HCT116 (cell line): ENCODE data around the gene WNT5B. TPM values are rescaled to one million over a fixed set of nuclear protein-coding genes. Genes with fewer than 3 reads are reported as not detected.

Experiments
- ATAC-seq: fragments of 200-7000 bp; cut with Tn5 transposase; 2 replicates; pipeline ENCODE4 v1.9.1; 2020; ENCODE audit warnings: mild to moderate bottlenecking, moderate library complexity
- BruUV-seq: library from RNA; stranded (reverse); fragments of 400-500 nt; replicated peaks from 2 replicates; lab custom pipeline; 2021; lab: Mats Ljungman, UMichigan
- CTCF ChIA-PET: fragments of 300-600 bp; sonication (Branson Sonifier 250); formaldehyde crosslinking; loops from one replicate; lab custom pipeline; 2021; ENCODE audit warnings: antibody characterized with exemption; lab: Charles Lee
- POLR2A ChIA-PET: fragments of 300-600, 350-600 bp; sonication (Branson Sonifier 250); formaldehyde crosslinking; loops from one replicate; lab custom pipeline; 2021; ENCODE audit warnings: antibody characterized with exemption; lab: Charles Lee
- RAD21 ChIA-PET, 2 experiments: fragments of 300-600 bp; sonication (Branson Sonifier 250); formaldehyde crosslinking; loops; one replicate each; lab custom pipeline; 2023; ENCODE audit warnings: low total read pairs in 2 of 2; ENCODE audit not compliant: uncharacterized antibody in 2 of 2, unreplicated experiment in 2 of 2, low non-redundant PET in 1 of 2; lab: Charles Lee
- DNase-seq: peaks from one replicate; pipeline ENCODE4 v3.0.0-alpha.2; 2010; ENCODE audit warnings: low read depth, low spot score
- H2AFZ ChIP-seq: fragments of 200-600 bp; shearing (Covaris generic), sonication (generic); 2 replicates; pipeline ENCODE4 v1.6.1; 2017; ENCODE audit warnings: low read depth, mixed run types, mixed read lengths, antibody characterized with exemption, low read length; ENCODE audit not compliant: poor library complexity, severe bottlenecking
- H3K27ac ChIP-seq: 2 replicates; pipeline ENCODE4 v1.5.1; 2012; ENCODE audit warnings: low read depth, low read length
- H3K27me3 ChIP-seq: fragments of 200-600 bp; sonication (generic); 2 replicates; pipeline ENCODE4 v1.6.1; 2016; ENCODE audit warnings: mixed run types, low read length, mixed read lengths; ENCODE audit not compliant: insufficient read depth
- H3K36me3 ChIP-seq, 2 experiments: fragments of 200-500 bp in 1 of 2; fragments of 200-600 bp in 1 of 2; sonication (Bioruptor generic) in 1 of 2; sonication (generic) in 1 of 2; 2 replicates each; pipeline versions ENCODE4 v1.5.1 to v1.6.1; 2014 to 2016; ENCODE audit warnings: low read length in 2 of 2, inconsistent platforms in 1 of 2, mixed read lengths in 1 of 2, mixed run types in 1 of 2; ENCODE audit not compliant: insufficient read depth in 2 of 2, control insufficient read depth in 1 of 2
- H3K4me1 ChIP-seq, 2 experiments: fragments of 200-600 bp in 1 of 2; sonication (generic) in 1 of 2; 2 replicates each; pipeline versions ENCODE4 v1.5.1 to v1.6.1; 2012 to 2017; ENCODE audit warnings: low read length in 2 of 2, inconsistent platforms in 1 of 2, mild to moderate bottlenecking in 1 of 2, mixed read lengths in 1 of 2, mixed run types in 1 of 2, moderate library complexity in 1 of 2; ENCODE audit not compliant: insufficient read depth in 2 of 2, control insufficient read depth in 1 of 2
- H3K4me2 ChIP-seq: fragments of 200-600 bp; sonication (generic); 2 replicates; pipeline ENCODE4 v1.6.1; 2017; ENCODE audit warnings: mixed run types, low read length, mixed read lengths
- H3K4me3 ChIP-seq, 2 experiments: fragments of 200-600 bp in 1 of 2; sonication (generic) in 1 of 2; replicated peaks in 1 of 2; 2 replicates each; pipeline ENCODE4 v1.5.1; 2011 to 2016; ENCODE audit warnings: low read length in 2 of 2, control low read depth in 1 of 2, low read depth in 1 of 2, mild to moderate bottlenecking in 1 of 2, mixed read lengths in 1 of 2, mixed run types in 1 of 2
- H3K79me2 ChIP-seq: fragments of 200-600 bp; sonication (generic); 2 replicates; pipeline ENCODE4 v1.6.1; 2017; ENCODE audit warnings: mild to moderate bottlenecking, mixed run types, low read length, moderate library complexity, mixed read lengths; ENCODE audit not compliant: insufficient read depth
- H3K9ac ChIP-seq: fragments of 200-600 bp; sonication (generic); 2 replicates; pipeline ENCODE4 v1.6.1; 2016; ENCODE audit warnings: low read length, mixed read lengths
- H3K9me2 ChIP-seq: fragments of 200-600 bp; sonication (generic), shearing (Covaris generic); 2 replicates; pipeline ENCODE4 v1.6.1; 2017; ENCODE audit warnings: mixed run types, mild to moderate bottlenecking, moderate library complexity; ENCODE audit not compliant: insufficient read depth
- H3K9me3 ChIP-seq, 2 experiments: fragments of 200-500 bp in 1 of 2; fragments of 200-600 bp in 1 of 2; sonication (Bioruptor generic) in 1 of 2; sonication (generic) in 1 of 2; 2 replicates each; pipeline ENCODE4 v1.6.1; 2014 to 2017; ENCODE audit warnings: low read length in 2 of 2, mixed read lengths in 2 of 2, inconsistent platforms in 1 of 2, low read depth in 1 of 2, mild to moderate bottlenecking in 1 of 2, mixed run types in 1 of 2, moderate library complexity in 1 of 2; ENCODE audit not compliant: control insufficient read depth in 1 of 2, insufficient read depth in 1 of 2
- H4K20me1 ChIP-seq: fragments of 200-600 bp; sonication (generic), shearing (Covaris generic); 2 replicates; pipeline ENCODE4 v1.6.1; 2017; ENCODE audit warnings: mixed run types, mild to moderate bottlenecking, moderate library complexity; ENCODE audit not compliant: insufficient read depth
- CBX3 ChIP-seq: IDR thresholded peaks from 2 replicates; pipeline ENCODE4 v1.6.1; 2012; ENCODE audit warnings: low read depth
- CEBPB ChIP-seq: IDR thresholded peaks from 2 replicates; pipeline ENCODE4 v1.6.1; 2012; ENCODE audit warnings: low read depth
- EGR1 ChIP-seq: IDR thresholded peaks from 2 replicates; pipeline ENCODE4 v1.6.1; 2012; ENCODE audit warnings: low read depth
- ELF1 ChIP-seq: IDR thresholded peaks from 2 replicates; pipeline ENCODE4 v1.6.1; 2012; ENCODE audit warnings: low read depth, borderline replicate concordance
- EZH2 ChIP-seq: fragments of 200-600 bp; sonication (generic); IDR thresholded peaks from 2 replicates; pipeline ENCODE4 v1.6.1; 2017; ENCODE audit warnings: antibody characterized with exemption, mixed run types
- EZH2phosphoT487 ChIP-seq: fragments of 200-600 bp; IDR thresholded peaks from 2 replicates; pipeline ENCODE4 v1.6.1; 2018; ENCODE audit warnings: antibody characterized with exemption, borderline replicate concordance
- POLR2AphosphoS5 ChIP-seq: IDR thresholded peaks from 2 replicates; pipeline ENCODE4 v1.6.1; 2011; ENCODE audit warnings: mild to moderate bottlenecking, low read depth, low read length, moderate library complexity
- RAD21 ChIP-seq: IDR thresholded peaks from 2 replicates; pipeline ENCODE4 v1.6.1; 2012; ENCODE audit warnings: low read depth, mild to moderate bottlenecking
- SP1 ChIP-seq: IDR thresholded peaks from 2 replicates; pipeline ENCODE4 v1.6.1; 2012; ENCODE audit warnings: low read depth
- TCF7L2 ChIP-seq: IDR thresholded peaks from 2 replicates; pipeline ENCODE4 v1.7.0; 2011; ENCODE audit warnings: borderline replicate concordance, inconsistent platforms; ENCODE audit not compliant: insufficient read depth, insufficient read length; ENCODE audit errors: extremely low read depth
- YY1 ChIP-seq: IDR thresholded peaks from 2 replicates; pipeline ENCODE4 v1.6.1; 2011; ENCODE audit warnings: low read length, low read depth, moderate library complexity, mild to moderate bottlenecking; ENCODE audit not compliant: insufficient replicate concordance; ENCODE audit errors: extremely low read depth
- ZFX ChIP-seq: fragments of 450-650 bp; IDR thresholded peaks from 2 replicates; pipeline ENCODE4 v1.6.1; 2017
- intact Hi-C: fragments of 100-400 bp; cut with micrococcal nuclease; formaldehyde crosslinking; loops from 2 replicates; pipeline ENCODE4 v1.10.0; 2022
- total RNA-seq: library from RNA; stranded (reverse); gene quantifications from one replicate; pipeline ENCODE4 v1.2.1, GENCODE V29; 2021; ENCODE audit not compliant: unreplicated experiment
- TF ChIP-seq, protein P1 (sequence below), 3 experiments: fragments of 200-600 bp in 1 of 3; sonication (generic) in 1 of 3; IDR thresholded peaks in 2 of 3; conservative IDR thresholded peaks in 1 of 3; 2 replicates each; pipeline ENCODE4 v1.5.1; 2012 to 2017; ENCODE audit warnings: low read depth in 2 of 3, low read length in 2 of 3, antibody characterized with exemption in 1 of 3, borderline replicate concordance in 1 of 3, control low read depth in 1 of 3, mild to moderate bottlenecking in 1 of 3, mixed read lengths in 1 of 3, mixed run types in 1 of 3, moderate library complexity in 1 of 3; ENCODE audit not compliant: insufficient read depth in 1 of 3
- TF ChIP-seq, protein P2 (sequence below): IDR thresholded peaks from 2 replicates; pipeline ENCODE4 v1.6.1; 2012; ENCODE audit warnings: low read depth
- TF ChIP-seq, protein P3 (sequence below): IDR thresholded peaks from 2 replicates; pipeline ENCODE4 v1.6.1; 2012

The WNT5B gene
- total RNA-seq, 1 experiment from 2014 or later: 0.52 TPM

DNA sequence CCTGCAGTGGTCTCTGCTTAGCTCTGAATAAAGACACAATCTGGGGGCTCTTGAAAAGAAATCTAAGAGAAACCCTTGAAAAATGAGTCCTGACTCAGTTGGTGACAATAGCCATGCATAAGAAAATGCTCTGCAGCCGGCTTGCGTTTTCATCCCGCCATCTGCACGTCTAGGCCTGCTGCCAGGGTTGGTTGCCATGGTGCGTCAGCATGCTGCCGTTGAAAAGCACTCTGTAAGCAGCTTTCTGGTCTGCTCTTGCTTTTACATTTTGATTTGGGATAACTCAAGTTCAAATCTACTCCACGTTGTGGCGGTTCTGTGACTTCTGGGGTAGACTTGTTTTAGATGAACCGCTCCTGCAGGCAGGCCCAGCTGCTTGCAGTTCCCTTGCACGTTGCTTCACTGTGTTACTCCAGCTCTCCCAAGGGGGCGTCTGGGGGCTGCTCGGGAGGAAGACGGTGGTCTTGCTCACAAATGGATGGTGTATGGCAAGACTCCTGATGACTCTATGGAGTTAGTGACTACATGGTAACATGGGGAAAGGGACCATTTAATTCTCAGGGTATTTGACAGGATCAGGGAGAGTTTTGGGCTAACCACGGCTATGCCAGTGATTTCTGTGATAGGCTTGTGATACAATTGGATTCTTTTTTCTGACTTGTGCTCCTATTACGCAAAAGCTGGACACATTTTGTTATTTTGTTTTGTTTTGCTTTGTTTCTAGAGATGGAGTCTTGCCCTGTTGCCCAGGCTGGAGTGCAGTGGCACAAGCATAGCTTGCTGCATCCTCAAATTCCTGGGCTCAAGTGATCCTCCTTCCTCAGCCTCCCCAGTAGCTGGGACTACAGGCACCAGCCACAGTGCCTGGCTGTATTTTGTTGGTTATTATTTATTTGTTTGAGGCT is 15.8 kb downstream of the WNT5B start (continued):
- TF ChIP-seq, protein P1, sequence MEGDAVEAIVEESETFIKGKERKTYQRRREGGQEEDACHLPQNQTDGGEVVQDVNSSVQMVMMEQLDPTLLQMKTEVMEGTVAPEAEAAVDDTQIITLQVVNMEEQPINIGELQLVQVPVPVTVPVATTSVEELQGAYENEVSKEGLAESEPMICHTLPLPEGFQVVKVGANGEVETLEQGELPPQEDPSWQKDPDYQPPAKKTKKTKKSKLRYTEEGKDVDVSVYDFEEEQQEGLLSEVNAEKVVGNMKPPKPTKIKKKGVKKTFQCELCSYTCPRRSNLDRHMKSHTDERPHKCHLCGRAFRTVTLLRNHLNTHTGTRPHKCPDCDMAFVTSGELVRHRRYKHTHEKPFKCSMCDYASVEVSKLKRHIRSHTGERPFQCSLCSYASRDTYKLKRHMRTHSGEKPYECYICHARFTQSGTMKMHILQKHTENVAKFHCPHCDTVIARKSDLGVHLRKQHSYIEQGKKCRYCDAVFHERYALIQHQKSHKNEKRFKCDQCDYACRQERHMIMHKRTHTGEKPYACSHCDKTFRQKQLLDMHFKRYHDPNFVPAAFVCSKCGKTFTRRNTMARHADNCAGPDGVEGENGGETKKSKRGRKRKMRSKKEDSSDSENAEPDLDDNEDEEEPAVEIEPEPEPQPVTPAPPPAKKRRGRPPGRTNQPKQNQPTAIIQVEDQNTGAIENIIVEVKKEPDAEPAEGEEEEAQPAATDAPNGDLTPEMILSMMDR (IDR thresholded peaks at IDR 0.05 in 2 of 3, conservative IDR thresholded peaks at IDR 0.05 in 1 of 3; ENCODE audit: borderline replicate concordance in 1 of 3, insufficient read depth in 1 of 3, low read depth in 2 of 3, low read length in 2 of 3): no peak

DNA sequence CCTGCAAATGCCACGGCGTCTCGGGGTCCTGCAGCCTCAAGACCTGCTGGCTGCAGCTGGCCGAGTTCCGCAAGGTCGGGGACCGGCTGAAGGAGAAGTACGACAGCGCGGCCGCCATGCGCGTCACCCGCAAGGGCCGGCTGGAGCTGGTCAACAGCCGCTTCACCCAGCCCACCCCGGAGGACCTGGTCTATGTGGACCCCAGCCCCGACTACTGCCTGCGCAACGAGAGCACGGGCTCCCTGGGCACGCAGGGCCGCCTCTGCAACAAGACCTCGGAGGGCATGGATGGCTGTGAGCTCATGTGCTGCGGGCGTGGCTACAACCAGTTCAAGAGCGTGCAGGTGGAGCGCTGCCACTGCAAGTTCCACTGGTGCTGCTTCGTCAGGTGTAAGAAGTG is 16.8 kb downstream of the WNT5B start:
- no peak overlapping the region for H2AFZ ChIP-seq
- no peaks in the 10 kb centered on the region for H3K79me2 ChIP-seq
- ChIA-PET CTCF (no interaction called here), RAD21 (no interaction called here), POLR2A (no interaction called here)
- DNase-seq: no peak
- intact Hi-C loops: no loop called here
- ATAC-seq: no peak
- H3K9ac ChIP-seq: no peak overlapping the region
- no TSS peak for BruUV-seq
- no peak overlapping the region for H3K4me3 ChIP-seq
- H3K4me2 ChIP-seq: no peak overlapping the region
- no peaks in the 10 kb centered on the region for H4K20me1 ChIP-seq
- no peaks in the 10 kb centered on the region for H3K36me3 ChIP-seq
- no peaks in the 10 kb centered on the region for H3K9me2 ChIP-seq
- H3K27ac ChIP-seq: no peak overlapping the region
- H3K4me1 ChIP-seq: peaks cover 0 to 4% of the 10 kb centered on the region in 2 experiments; a peak in 1 of 4 replicates
- H3K9me3 ChIP-seq: no peaks in the 10 kb centered on the region
- peaks cover 20% of the 10 kb centered on the region; the same call in 1 of the 2 replicates for H3K27me3 ChIP-seq
- TF ChIP-seq SP1 (no peak), ZFX (no peak), TCF7L2 (no peak), EZH2 (no peak), CBX3 (no peak), EGR1 (no peak), RAD21 (no peak), POLR2AphosphoS5 (no peak), ELF1 (no peak), EZH2phosphoT487 (no peak), CEBPB (no peak), YY1 (no peak)
- TF ChIP-seq, protein P2, sequence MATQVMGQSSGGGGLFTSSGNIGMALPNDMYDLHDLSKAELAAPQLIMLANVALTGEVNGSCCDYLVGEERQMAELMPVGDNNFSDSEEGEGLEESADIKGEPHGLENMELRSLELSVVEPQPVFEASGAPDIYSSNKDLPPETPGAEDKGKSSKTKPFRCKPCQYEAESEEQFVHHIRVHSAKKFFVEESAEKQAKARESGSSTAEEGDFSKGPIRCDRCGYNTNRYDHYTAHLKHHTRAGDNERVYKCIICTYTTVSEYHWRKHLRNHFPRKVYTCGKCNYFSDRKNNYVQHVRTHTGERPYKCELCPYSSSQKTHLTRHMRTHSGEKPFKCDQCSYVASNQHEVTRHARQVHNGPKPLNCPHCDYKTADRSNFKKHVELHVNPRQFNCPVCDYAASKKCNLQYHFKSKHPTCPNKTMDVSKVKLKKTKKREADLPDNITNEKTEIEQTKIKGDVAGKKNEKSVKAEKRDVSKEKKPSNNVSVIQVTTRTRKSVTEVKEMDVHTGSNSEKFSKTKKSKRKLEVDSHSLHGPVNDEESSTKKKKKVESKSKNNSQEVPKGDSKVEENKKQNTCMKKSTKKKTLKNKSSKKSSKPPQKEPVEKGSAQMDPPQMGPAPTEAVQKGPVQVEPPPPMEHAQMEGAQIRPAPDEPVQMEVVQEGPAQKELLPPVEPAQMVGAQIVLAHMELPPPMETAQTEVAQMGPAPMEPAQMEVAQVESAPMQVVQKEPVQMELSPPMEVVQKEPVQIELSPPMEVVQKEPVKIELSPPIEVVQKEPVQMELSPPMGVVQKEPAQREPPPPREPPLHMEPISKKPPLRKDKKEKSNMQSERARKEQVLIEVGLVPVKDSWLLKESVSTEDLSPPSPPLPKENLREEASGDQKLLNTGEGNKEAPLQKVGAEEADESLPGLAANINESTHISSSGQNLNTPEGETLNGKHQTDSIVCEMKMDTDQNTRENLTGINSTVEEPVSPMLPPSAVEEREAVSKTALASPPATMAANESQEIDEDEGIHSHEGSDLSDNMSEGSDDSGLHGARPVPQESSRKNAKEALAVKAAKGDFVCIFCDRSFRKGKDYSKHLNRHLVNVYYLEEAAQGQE: no peak
- TF ChIP-seq, protein P1 (IDR thresholded peaks at IDR 0.05 in 2 of 3, conservative IDR thresholded peaks at IDR 0.05 in 1 of 3; ENCODE audit: borderline replicate concordance in 1 of 3, insufficient read depth in 1 of 3, low read depth in 2 of 3, low read length in 2 of 3): no peak
- TF ChIP-seq, protein P3, sequence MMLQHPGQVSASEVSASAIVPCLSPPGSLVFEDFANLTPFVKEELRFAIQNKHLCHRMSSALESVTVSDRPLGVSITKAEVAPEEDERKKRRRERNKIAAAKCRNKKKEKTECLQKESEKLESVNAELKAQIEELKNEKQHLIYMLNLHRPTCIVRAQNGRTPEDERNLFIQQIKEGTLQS: no peak
